OCI-LY3 (cell line): ENCODE data around the gene RMDN3.

ENCODE experiments used
- H2AFZ ChIP-seq: fragments of 200-600, 300-600 bp; shearing (Covaris generic); 2 replicates; pipeline ENCODE4 v1.6.0; 2014; ENCODE audit warnings: antibody characterized with exemption, low read depth, low read length
- H3K27ac ChIP-seq: fragments of 200-600, 300-600 bp; sonication (generic); 2 replicates; pipeline ENCODE4 v1.5.1; 2014; ENCODE audit warnings: mild to moderate bottlenecking, low read length, moderate library complexity, mixed read lengths
- H3K27me3 ChIP-seq: fragments of 200-600, 300-600 bp; sonication (generic); 2 replicates; pipeline ENCODE4 v1.6.1; 2014; ENCODE audit warnings: low read depth, low read length, mixed read lengths
- H3K36me3 ChIP-seq: fragments of 200-600, 300-600 bp; sonication (generic); replicated peaks from 2 replicates; pipeline ENCODE3; 2014; ENCODE audit warnings: low read depth, low read length, mixed read lengths
- H3K4me1 ChIP-seq: fragments of 300-600, 200-600 bp; sonication (generic); 2 replicates; pipeline ENCODE4 v1.6.1; 2014; ENCODE audit warnings: low read length, mixed read lengths
- H3K4me2 ChIP-seq: fragments of 200-600, 300-600 bp; sonication (generic); 2 replicates; pipeline ENCODE4 v1.6.1; 2014; ENCODE audit warnings: low read length, mixed read lengths
- H3K4me3 ChIP-seq: fragments of 300-600, 200-600 bp; sonication (generic); 2 replicates; pipeline ENCODE4 v1.5.1; 2014; ENCODE audit warnings: antibody characterized with exemption, mild to moderate bottlenecking, low read length, moderate library complexity
- H3K79me2 ChIP-seq: fragments of 300-600, 200-600 bp; shearing (Covaris generic); 2 replicates; pipeline ENCODE4 v1.6.1; 2014; ENCODE audit warnings: mild to moderate bottlenecking, low read length, mixed read lengths
- H3K9ac ChIP-seq: fragments of 300-600, 200-600 bp; shearing (Covaris generic); 2 replicates; pipeline ENCODE4 v1.6.0; 2014; ENCODE audit warnings: mild to moderate bottlenecking, low read length, moderate library complexity
- H3K9me3 ChIP-seq: fragments of 200-600, 300-600 bp; shearing (Covaris generic); 2 replicates; pipeline ENCODE4 v1.6.1; 2014; ENCODE audit warnings: low read length, mixed read lengths; ENCODE audit not compliant: insufficient read depth
- H4K20me1 ChIP-seq: fragments of 200-600, 300-600 bp; sonication (generic); 2 replicates; pipeline ENCODE4 v1.6.1; 2016; ENCODE audit warnings: low read length, mixed read lengths; ENCODE audit not compliant: insufficient read depth
- EZH2phosphoT487 ChIP-seq: fragments of 200-600 bp; shearing (Covaris generic); IDR thresholded peaks from 2 replicates; pipeline ENCODE4 v1.6.1; 2018; ENCODE audit warnings: antibody characterized with exemption, mixed run types, low read depth
- TF ChIP-seq, protein P1 (sequence below): fragments of 200-600, 300-600 bp; sonication (generic); IDR thresholded peaks from 2 replicates; pipeline ENCODE4 v1.5.1; 2014; ENCODE audit warnings: antibody characterized with exemption, low read length, low read depth

RMDN3 gene

DNA sequence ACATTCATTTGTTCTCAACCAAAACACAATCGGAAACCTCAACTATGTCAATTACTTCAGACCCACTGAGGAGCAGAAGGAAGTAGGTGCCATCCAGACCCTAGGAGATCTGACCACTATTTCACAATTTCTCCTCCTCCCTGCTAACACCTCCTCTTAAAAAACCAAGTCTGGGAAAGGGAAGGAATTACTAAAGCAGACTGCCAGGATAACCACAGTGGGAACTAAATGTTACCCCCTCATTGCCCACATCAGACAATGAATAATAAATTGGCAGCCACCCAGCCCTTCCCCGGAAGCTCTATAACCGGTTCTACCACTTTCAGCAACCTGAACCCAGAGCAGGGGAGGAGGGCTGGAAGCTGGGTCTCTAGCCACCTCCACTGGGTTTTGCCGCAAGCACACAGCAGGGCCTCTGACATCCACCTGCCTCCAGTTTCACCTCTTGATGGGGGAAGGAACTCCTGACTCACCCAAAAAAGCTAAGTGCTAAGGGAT is 32.3 kb upstream of the RMDN3 start:
- H3K4me2 ChIP-seq, result no peak overlapping the region
- H2AFZ ChIP-seq, result no peak overlapping the region
- no peak for TF ChIP-seq EZH2phosphoT487
- TF ChIP-seq, protein P1, sequence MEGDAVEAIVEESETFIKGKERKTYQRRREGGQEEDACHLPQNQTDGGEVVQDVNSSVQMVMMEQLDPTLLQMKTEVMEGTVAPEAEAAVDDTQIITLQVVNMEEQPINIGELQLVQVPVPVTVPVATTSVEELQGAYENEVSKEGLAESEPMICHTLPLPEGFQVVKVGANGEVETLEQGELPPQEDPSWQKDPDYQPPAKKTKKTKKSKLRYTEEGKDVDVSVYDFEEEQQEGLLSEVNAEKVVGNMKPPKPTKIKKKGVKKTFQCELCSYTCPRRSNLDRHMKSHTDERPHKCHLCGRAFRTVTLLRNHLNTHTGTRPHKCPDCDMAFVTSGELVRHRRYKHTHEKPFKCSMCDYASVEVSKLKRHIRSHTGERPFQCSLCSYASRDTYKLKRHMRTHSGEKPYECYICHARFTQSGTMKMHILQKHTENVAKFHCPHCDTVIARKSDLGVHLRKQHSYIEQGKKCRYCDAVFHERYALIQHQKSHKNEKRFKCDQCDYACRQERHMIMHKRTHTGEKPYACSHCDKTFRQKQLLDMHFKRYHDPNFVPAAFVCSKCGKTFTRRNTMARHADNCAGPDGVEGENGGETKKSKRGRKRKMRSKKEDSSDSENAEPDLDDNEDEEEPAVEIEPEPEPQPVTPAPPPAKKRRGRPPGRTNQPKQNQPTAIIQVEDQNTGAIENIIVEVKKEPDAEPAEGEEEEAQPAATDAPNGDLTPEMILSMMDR, result no peak
- no peaks in the 10 kb centered on the region for H3K79me2 ChIP-seq
- no peak overlapping the region for H3K4me3 ChIP-seq
- no peaks in the 10 kb centered on the region for H3K36me3 ChIP-seq
- no peak overlapping the region for H3K27ac ChIP-seq
- no peaks in the 10 kb centered on the region for H3K9me3 ChIP-seq
- H3K4me1 ChIP-seq, result no peaks in the 10 kb centered on the region
- no peak overlapping the region for H3K9ac ChIP-seq
- H4K20me1 ChIP-seq, result no peaks in the 10 kb centered on the region
- H3K27me3 ChIP-seq, result no peaks in the 10 kb centered on the region

DNA sequence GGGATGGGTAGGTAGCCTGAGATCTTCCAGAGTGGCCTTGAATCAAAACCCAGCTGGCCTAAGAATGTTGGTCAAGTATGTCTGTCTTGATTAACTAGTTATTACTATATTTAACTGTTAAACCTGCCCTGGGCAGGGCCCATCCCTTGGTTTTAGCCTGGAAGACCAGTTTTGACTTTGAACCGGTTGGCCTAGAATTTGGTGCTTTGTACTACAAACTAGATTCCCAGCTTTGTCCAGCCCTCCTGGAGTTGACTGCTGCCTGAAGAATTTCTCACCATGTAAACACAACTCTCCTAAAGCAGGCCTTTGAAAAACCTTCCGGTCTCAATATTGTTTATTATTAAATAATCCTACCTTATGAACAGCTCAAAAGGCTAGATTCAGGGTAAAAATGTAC is 30.8 kb upstream of the RMDN3 start:
- no peak overlapping the region for H3K27ac ChIP-seq
- H3K4me1 ChIP-seq, result no peaks in the 10 kb centered on the region
- H2AFZ ChIP-seq, result no peak overlapping the region
- H3K4me2 ChIP-seq, result no peak overlapping the region
- no peak overlapping the region for H3K4me3 ChIP-seq
- no peaks in the 10 kb centered on the region for H3K9me3 ChIP-seq
- H3K36me3 ChIP-seq, result no peaks in the 10 kb centered on the region
- H4K20me1 ChIP-seq, result no peaks in the 10 kb centered on the region
- no peak overlapping the region for H3K9ac ChIP-seq
- H3K79me2 ChIP-seq, result no peaks in the 10 kb centered on the region
- no peak for TF ChIP-seq EZH2phosphoT487
- TF ChIP-seq, protein P1, result no peak
- no peaks in the 10 kb centered on the region for H3K27me3 ChIP-seq

DNA sequence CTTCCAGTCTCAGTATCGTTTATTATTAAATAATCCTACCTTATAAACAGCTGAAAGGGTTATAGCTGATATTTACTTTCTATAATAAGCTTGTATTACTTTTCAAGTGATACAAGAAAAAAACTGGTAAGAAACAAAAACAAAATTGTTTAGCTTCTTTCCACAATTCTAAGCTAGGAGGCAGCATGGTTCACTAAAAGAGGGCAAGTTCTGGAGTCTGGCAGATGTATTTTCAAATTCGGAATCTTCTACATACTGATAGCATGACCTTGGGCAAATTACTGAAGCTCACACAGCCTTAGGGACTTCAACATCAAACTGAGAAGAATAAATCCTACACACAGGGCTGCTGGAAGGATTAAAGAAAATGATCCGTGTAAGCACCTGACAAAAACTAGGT is 30.1 kb upstream of the RMDN3 start:
- H3K27ac ChIP-seq, result no peak overlapping the region
- H2AFZ ChIP-seq, result no peak overlapping the region
- H4K20me1 ChIP-seq, result no peaks in the 10 kb centered on the region
- no peaks in the 10 kb centered on the region for H3K4me1 ChIP-seq
- H3K79me2 ChIP-seq, result no peaks in the 10 kb centered on the region
- H3K9me3 ChIP-seq, result no peaks in the 10 kb centered on the region
- no peak overlapping the region for H3K4me3 ChIP-seq
- no peak overlapping the region for H3K9ac ChIP-seq
- H3K36me3 ChIP-seq, result no peaks in the 10 kb centered on the region
- TF ChIP-seq, protein P1, result peak; percentile 4; the same call in 1 of the 2 replicates
- TF ChIP-seq EZH2phosphoT487, result no peak
- H3K4me2 ChIP-seq, result no peak overlapping the region
- H3K27me3 ChIP-seq, result no peaks in the 10 kb centered on the region

DNA sequence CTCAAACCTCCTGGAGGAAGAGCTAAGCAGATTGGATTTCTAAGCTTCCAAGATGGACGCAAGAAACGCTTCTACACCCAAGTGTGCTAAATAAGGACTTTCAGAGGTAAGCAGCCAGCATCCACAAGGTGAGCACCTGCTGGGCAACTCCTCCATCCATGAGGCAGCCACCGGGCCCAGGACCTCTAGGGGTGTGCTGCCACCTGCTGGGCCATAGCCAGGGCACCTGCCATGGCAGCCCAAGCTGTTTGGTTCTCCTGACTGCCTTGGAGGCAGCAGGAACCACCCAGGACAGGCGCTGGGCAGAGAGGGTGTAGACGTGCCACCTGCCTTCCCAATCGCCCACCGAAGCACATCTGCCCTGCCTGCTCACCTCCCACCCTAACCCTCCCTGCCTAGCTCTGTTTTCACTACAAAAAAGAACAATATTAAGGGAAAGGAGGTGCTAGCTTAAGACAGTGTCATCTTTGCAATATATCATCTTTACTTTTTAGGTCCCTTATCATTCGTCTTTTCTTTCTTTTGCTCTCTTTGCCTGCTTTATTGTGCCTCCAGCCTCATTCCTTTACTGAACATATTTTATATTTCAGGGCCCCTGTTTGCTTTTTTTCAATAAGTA is 27.7 kb upstream of the RMDN3 start:
- no peak overlapping the region for H2AFZ ChIP-seq
- no peak for TF ChIP-seq EZH2phosphoT487
- TF ChIP-seq, protein P1, result peak; percentile 85
- no peak overlapping the region for H3K4me2 ChIP-seq
- peaks cover 5% of the 10 kb centered on the region for H3K36me3 ChIP-seq
- H4K20me1 ChIP-seq, result no peaks in the 10 kb centered on the region
- H3K9ac ChIP-seq, result no peak overlapping the region
- no peak overlapping the region for H3K27ac ChIP-seq
- H3K27me3 ChIP-seq, result no peaks in the 10 kb centered on the region
- no peaks in the 10 kb centered on the region for H3K4me1 ChIP-seq
- H3K9me3 ChIP-seq, result no peaks in the 10 kb centered on the region
- H3K4me3 ChIP-seq, result no peak overlapping the region
- no peaks in the 10 kb centered on the region for H3K79me2 ChIP-seq
